Lower leg skin (tissue), 3 donors: ENCODE measurements around the gene TPRG1L.

Experiments used
- POLR2A ChIP-seq, 2 donors: fragments of 450-650 bp; IDR thresholded peaks; one replicate each; pipeline ENCODE4 v1.6.1; 2016 to 2017; ENCODE audit warnings: antibody characterized with exemption in 2 of 2, mild to moderate bottlenecking in 1 of 2, moderate library complexity in 1 of 2
- TF ChIP-seq, protein P1 (sequence below), 3 donors: fragments of 450-650 bp; IDR thresholded peaks; one replicate each; pipeline ENCODE4 v1.5.1; 2016; ENCODE audit warnings: antibody characterized with exemption in 3 of 3, mild to moderate bottlenecking in 3 of 3, moderate library complexity in 2 of 3

DNA sequence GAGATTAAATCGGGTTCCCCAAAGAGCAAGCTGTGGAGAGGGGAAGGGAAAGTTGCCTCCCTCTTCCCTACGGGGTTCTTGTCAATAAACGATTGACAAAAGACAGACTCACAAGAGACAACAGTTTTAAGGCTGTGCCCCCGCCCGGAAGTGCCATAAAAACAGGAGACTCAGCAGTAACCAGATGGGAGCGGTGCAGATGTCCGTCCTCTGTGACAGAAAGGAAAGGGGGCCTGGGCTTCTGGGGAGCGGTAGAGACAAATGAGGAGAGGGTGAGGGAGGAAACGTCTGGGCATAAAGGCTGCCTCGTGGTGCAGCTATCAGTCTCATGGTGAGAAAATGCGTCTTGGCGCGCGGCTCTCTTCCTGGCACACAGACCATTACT, 33.4 kb downstream of the TPRG1L start:
- TF ChIP-seq, protein P1, sequence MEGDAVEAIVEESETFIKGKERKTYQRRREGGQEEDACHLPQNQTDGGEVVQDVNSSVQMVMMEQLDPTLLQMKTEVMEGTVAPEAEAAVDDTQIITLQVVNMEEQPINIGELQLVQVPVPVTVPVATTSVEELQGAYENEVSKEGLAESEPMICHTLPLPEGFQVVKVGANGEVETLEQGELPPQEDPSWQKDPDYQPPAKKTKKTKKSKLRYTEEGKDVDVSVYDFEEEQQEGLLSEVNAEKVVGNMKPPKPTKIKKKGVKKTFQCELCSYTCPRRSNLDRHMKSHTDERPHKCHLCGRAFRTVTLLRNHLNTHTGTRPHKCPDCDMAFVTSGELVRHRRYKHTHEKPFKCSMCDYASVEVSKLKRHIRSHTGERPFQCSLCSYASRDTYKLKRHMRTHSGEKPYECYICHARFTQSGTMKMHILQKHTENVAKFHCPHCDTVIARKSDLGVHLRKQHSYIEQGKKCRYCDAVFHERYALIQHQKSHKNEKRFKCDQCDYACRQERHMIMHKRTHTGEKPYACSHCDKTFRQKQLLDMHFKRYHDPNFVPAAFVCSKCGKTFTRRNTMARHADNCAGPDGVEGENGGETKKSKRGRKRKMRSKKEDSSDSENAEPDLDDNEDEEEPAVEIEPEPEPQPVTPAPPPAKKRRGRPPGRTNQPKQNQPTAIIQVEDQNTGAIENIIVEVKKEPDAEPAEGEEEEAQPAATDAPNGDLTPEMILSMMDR (IDR thresholded peaks at IDR 0.05): no peak
- TF ChIP-seq POLR2A (IDR thresholded peaks at IDR 0.05): no peak
